H54 (cell line): Measurements from ENCODE around the gene CHST3.

Experiments
- DNase-seq: peaks from one replicate; pipeline ENCODE4 v3.0.0; 2011; ENCODE audit warnings: low spot score, mixed read lengths; ENCODE audit not compliant: insufficient read length
- FAIRE-seq: peaks from 3 replicates; lab custom pipeline; 2011; peaks lifted over from hg19 to GRCh38; lab: Jason Lieb, UNC
- POLR2A ChIP-seq: IDR thresholded peaks from 2 replicates; pipeline ENCODE4 v1.6.1; 2011; ENCODE audit warnings: low read depth, mild to moderate bottlenecking, low read length

Gene CHST3

GRCh38 chr10:71998119-71998839 is 34.1 kb downstream of the CHST3 start:
- no peak for TF ChIP-seq POLR2A
- DNase-seq, result no peak
- FAIRE-seq, result no peak

DNA sequence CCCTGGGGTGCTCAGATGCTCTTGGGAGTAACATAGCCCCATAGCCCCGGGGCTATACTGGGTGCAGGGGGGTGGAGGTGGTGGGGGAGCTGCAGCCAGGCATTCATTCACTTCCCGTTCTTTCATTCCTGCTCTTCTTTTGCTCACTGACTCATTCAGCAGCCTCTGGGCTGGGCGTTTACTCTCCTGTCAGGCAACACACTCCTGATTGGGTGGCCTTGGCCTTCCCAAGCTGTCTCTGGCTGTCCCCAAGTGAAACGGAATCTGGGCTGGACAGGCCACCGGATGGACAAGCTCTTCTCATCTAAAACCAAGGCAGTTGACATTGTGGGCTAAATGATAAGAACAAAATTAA is 34.6 kb downstream of the CHST3 start:
- DNase-seq (peak; percentile 98), FAIRE-seq (peak; percentile 87)
- TF ChIP-seq POLR2A, result no peak

DNA sequence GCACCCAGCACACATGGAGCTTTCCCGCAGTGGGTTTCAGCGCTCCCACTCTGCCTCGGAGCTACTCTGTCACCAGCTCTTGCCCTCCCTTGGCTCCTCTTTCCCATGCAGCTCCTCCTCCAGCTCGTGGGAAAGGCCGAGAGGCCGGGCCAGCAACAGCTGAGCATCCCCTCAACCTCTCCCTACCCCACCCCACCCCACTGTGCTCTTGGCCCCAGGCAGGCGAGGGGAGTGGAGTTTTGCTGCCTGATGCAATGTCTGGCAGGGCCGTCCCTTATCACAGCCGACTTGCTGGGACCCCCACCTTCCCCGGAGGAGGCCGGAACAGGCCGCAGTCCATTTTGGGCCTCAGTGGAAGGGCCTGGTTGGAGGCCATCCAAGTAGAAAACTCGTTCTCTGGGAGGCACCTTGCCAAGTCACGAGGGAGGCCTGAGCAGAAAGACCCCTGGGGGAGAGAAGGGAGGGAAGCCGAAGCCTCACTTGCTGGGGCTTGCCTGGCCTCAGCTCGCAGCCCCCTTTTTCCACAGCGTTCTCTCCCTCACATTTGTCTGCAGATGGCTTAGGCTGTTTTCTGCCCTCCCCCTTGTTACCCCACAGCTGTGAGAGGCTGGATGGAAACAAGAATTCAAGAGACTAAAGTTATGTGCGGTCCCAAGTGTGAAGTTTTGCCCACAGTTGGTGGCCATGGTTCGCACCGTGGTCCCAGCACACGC is 35.3 kb downstream of the CHST3 start:
- DNase-seq (no peak), FAIRE-seq (no peak)
- no peak for TF ChIP-seq POLR2A

DNA sequence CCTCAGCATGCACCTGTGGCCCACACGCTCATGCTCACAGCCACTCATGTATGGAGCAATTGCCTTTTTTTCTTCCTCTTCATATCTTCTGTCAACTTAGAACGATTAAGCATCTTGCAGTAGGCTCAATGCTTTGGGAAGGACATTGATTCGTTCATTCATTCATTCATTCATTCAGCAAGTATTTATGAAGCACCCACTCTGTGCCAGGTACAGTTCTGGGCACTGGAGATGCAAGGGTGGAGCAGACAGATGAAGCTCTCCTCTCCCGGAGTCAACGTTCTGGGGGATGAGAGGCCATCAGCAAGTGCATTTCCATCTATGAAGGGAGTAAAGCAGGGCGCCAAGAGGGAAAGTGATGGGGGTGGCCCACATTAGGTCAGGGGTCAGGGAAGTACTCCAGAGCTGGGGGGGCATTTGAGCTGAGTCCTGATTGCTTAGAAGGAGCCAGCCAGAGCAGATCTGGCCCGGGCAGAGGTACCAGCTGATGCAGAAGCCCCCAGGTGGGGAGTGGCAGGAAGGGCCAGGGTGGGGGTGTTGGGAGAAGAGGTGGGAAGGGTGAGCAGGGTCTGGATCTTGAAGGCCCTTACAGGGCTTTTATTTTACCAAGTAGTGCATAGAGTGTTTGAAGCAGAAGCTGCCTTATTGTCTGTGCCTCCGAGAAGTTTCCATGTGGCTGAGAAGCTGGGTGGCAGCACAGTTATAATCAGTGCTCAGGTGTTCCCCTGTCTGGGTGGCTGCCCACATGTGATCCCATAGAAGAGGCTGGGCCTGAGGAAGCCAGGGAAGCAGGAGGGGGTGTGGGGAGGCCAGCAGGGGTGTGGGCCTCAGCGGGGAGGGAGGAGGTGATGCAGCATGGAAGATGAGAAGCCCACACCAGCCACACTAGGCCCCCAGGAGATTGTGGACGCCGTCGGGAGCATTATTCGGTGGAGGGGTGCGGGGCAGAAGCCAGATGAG is 36.2 kb downstream of the CHST3 start:
- DNase-seq (no peak), FAIRE-seq (no peak)
- TF ChIP-seq POLR2A, result no peak

DNA sequence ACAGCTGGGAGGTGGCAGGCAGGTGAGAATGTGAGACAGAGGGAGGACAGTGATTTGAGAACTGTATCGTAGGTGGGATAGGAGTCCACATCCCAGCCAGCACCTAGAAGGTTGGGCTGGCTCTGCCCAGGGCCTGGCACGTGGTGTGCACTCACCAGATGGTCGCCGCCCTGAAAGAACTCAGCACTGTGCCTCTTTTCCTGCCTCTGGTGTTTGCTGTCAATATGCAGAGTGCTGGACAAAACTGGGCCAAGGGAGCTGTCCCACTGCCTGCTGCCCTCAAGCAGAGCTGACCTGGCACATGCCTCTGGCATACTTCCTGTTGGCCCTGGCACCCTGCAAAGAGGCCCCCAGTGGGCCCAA is 36.8 kb downstream of the CHST3 start:
- TF ChIP-seq POLR2A, result no peak
- no peak for FAIRE-seq
- DNase-seq, result no peak

GRCh38 chr10:72002354-72003295 is 38.4 kb downstream of the CHST3 start:
- no peak for TF ChIP-seq POLR2A
- FAIRE-seq (no peak), DNase-seq (no peak)

DNA sequence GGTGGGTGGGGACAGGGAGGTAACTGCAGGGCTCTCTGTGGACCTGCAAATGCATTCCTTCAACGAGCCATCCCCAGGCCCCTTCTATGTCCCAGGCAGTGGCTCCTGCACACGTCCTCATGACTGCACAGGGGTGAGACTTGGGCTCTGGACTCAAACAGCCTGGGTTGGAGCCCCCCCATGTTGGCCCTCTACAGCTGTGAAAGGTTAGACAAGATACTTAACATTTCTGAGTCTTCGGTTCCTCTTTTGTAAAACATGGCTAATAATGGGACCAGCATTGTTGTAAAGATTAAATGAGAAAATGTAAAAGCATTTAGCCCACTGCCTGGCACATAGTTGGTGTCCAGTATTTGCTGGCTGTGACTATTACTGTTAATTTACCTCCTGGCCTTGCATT is 41.8 kb downstream of the CHST3 start:
- FAIRE-seq, result no peak
- no peak for TF ChIP-seq POLR2A
- DNase-seq, result no peak

- FAIRE-seq (no peak), DNase-seq (no peak)
- TF ChIP-seq POLR2A, result no peak
Observed at GRCh38 chr10:72007246-72007892, 43.2 kb downstream of the CHST3 start.

DNA sequence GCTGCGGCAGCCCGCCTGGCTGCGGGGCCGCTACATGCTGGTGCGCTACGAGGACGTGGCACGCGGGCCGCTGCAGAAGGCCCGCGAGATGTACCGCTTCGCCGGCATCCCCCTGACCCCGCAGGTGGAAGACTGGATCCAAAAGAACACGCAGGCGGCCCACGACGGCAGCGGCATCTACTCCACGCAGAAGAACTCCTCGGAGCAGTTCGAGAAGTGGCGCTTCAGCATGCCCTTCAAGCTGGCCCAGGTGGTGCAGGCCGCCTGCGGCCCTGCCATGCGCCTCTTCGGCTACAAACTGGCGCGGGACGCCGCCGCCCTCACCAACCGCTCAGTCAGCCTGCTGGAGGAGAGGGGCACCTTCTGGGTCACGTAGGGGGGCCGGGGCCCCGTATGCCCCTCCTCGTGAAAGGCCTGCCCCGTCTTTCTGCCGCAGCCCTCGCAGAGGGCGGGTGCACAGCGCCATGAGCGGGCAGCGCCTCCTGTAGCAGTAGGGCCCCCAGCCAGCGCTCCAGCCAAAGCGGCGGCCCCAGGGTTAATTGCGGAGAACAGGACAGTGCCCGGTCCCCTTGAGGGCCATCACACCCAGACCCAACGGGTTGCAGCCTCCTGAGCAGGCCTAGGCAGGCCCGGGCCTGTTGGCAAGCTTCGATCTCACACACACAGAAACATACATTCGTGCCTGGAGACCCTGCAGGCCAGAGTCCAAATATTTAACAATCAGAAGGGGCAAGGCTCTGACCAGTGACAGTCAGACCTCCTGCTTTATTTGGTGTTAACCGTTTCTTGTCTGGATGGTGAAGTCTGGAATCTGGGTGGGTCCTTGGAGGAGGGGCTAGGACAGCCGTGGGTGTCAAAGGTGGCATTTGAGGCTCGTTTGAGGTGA is 44.1 kb downstream of the CHST3 start:
- FAIRE-seq (no peak), DNase-seq (no peak)
- no peak for TF ChIP-seq POLR2A

DNA sequence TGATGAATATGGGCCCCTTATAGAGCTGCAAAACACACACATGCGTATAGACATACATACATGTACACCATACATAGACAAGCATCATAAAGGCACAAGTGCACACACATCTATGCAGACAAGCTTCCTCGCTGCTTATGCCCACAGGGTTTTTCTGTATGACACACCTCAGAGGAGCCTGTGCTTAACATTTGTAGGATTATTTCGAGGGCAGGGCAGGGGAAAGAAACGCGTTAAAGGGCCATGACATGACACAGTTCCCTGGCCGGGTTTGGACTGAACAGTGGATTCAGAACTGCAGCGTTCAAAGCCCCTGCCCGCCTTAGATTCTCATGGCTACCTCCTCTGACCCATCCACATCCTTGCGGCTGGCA is 44.8 kb downstream of the CHST3 start:
- DNase-seq (no peak), FAIRE-seq (no peak)
- TF ChIP-seq POLR2A, result no peak

GRCh38 chr10:72009425-72010081 is 45.4 kb downstream of the CHST3 start:
- no peak for TF ChIP-seq POLR2A
- FAIRE-seq (no peak), DNase-seq (no peak)
